RPMI8226 (cell line): ENCODE results near the gene TGFBR3.
A peak's percentile ranks its signal among the peaks of the same experiment; 100 is the strongest.
"Not testable (repeated sequence)": the region's sequence is repeated elsewhere in the genome, so short reads cannot be mapped to it uniquely, and the experiment has no call there.

ENCODE experiments used
- DNase-seq: peaks from one replicate; pipeline ENCODE4 v3.0.0-alpha.2; 2015

TGFBR3 gene

GRCh38 chr1:91674107-91674506, 211.8 kb downstream of the TGFBR3 start:
- no peak for DNase-seq

GRCh38 chr1:91673613-91674012, 212.3 kb downstream of the TGFBR3 start:
- no peak for DNase-seq

GRCh38 chr1:91672601-91673161, 213.3 kb downstream of the TGFBR3 start:
- DNase-seq = no peak

- no peak for DNase-seq
These were observed 215.2 kb downstream of the TGFBR3 start for GRCh38 chr1:91670781-91671180.

GRCh38 chr1:91669584-91670350, 216.2 kb downstream of the TGFBR3 start:
- DNase-seq = no peak

GRCh38 chr1:91666651-91667050, 219.3 kb downstream of the TGFBR3 start:
- DNase-seq = not testable (repeated sequence)

GRCh38 chr1:91661121-91661520, 224.8 kb downstream of the TGFBR3 start:
- no peak for DNase-seq

- DNase-seq = no peak
These were observed 225.2 kb downstream of the TGFBR3 start for GRCh38 chr1:91660708-91661107.

- peak; percentile 33 for DNase-seq
These were observed 230.0 kb downstream of the TGFBR3 start for GRCh38 chr1:91655912-91656449.

- DNase-seq = peak; percentile 66
These were observed 232.8 kb downstream of the TGFBR3 start for GRCh38 chr1:91653183-91653582.

GRCh38 chr1:91651661-91652071, 234.3 kb downstream of the TGFBR3 start:
- DNase-seq = peak; percentile 61

- no peak for DNase-seq
These were observed 234.7 kb downstream of the TGFBR3 start for GRCh38 chr1:91651243-91651642.

GRCh38 chr1:91650764-91651163, 235.2 kb downstream of the TGFBR3 start:
- peak; percentile 7 for DNase-seq

GRCh38 chr1:91647061-91647460, 238.9 kb downstream of the TGFBR3 start:
- peak; percentile 5 for DNase-seq

GRCh38 chr1:91645031-91645430, 240.9 kb downstream of the TGFBR3 start:
- no peak for DNase-seq

GRCh38 chr1:91643431-91643830, 242.5 kb downstream of the TGFBR3 start:
- DNase-seq = no peak

- no peak for DNase-seq
These were observed 244.9 kb downstream of the TGFBR3 start for GRCh38 chr1:91640877-91641526.

GRCh38 chr1:91637539-91637994, 248.4 kb downstream of the TGFBR3 start:
- DNase-seq = no peak

GRCh38 chr1:91635763-91636162, 250.2 kb downstream of the TGFBR3 start:
- no peak for DNase-seq

- DNase-seq = no peak
These were observed 252.5 kb downstream of the TGFBR3 start for GRCh38 chr1:91633438-91633837.

GRCh38 chr1:91631718-91632330, 254.1 kb downstream of the TGFBR3 start:
- no peak for DNase-seq

- DNase-seq = no peak
These were observed 255.1 kb downstream of the TGFBR3 start for GRCh38 chr1:91630803-91631202.
